K562 (cell line): ENCODE measurements around the gene OPCML. TPM values are rescaled to one million over a fixed set of nuclear protein-coding genes. Genes with fewer than 3 reads are reported as not detected.
A peak's percentile ranks its signal among the peaks of the same experiment; 100 is the strongest.

Experiments
- ATAC-seq: fragments of 200-7000 bp; cut with Tn5 transposase; 3 replicates; pipeline ENCODE4 v1.9.1; 2020; ENCODE audit warnings: moderate library complexity
- BruUV-seq: library from RNA; stranded (reverse); fragments of 400-500 nt; replicated peaks from 2 replicates; lab custom pipeline; 2021; lab: Mats Ljungman, UMichigan
- CTCF ChIA-PET: fragments of 300-600 bp; formaldehyde crosslinking; extraction: SDS; loops from one replicate; lab custom pipeline; 2021; ENCODE audit warnings: low intra/inter-chr PET ratio; lab: Yijun Ruan, JAX
- POLR2A ChIA-PET: fragments of 300-600, 350-650 bp; sonication (Branson Sonifier 250); formaldehyde crosslinking; extraction: SDS; loops from one replicate; lab custom pipeline; 2021; ENCODE audit warnings: antibody characterized with exemption, inconsistent platforms; lab: Yijun Ruan, JAX
- DNase-seq, 4 experiments: peaks; one replicate each; pipeline versions ENCODE4 v3.0.0 to v3.0.0-alpha.2; 2011 to 2018; ENCODE audit warnings: low spot score in 3 of 4, mixed read lengths in 3 of 4; ENCODE audit errors: extremely low read depth in 1 of 4
- FAIRE-seq: peaks from 2 replicates; lab custom pipeline; 2011; peaks lifted over from hg19 to GRCh38; lab: Jason Lieb, UNC
- H2AFZ ChIP-seq: 2 replicates; pipeline ENCODE4 v1.6.0; 2011; ENCODE audit warnings: low read depth, low read length, control low read depth, inconsistent platforms
- H3K27ac ChIP-seq: fragments of 200-600 bp; 3 replicates; pipeline ENCODE4 v1.8.0; 2011; ENCODE audit warnings: low read depth, mild to moderate bottlenecking, control low read depth, inconsistent platforms, low read length, moderate library complexity, mixed read lengths; ENCODE audit errors: extremely low read depth
- H3K27me3 ChIP-seq, 2 experiments: fragments of 300-600 bp in 1 of 2; 2 replicates in 1 of 2; 3 replicates in 1 of 2; pipeline versions ENCODE4 v1.6.0 to v1.8.0; 2011; ENCODE audit warnings: inconsistent platforms in 2 of 2, low read length in 2 of 2, mild to moderate bottlenecking in 1 of 2, mixed read lengths in 1 of 2, moderate library complexity in 1 of 2; ENCODE audit not compliant: control insufficient read depth in 2 of 2, insufficient read depth in 2 of 2
- H3K36me3 ChIP-seq: fragments of 300-600 bp; 3 replicates; pipeline ENCODE4 v1.8.0; 2011; ENCODE audit warnings: mild to moderate bottlenecking, low read length, inconsistent platforms; ENCODE audit not compliant: control insufficient read depth, insufficient read depth
- H3K4me1 ChIP-seq, 2 experiments: fragments of 200-600 bp in 1 of 2; replicated peaks in 1 of 2; 2 replicates in 1 of 2; 3 replicates in 1 of 2; pipeline versions ENCODE4 v1.5.1 to v1.8.0; 2011; ENCODE audit warnings: inconsistent platforms in 2 of 2, low read length in 2 of 2, mild to moderate bottlenecking in 1 of 2, mixed read lengths in 1 of 2, moderate library complexity in 1 of 2; ENCODE audit not compliant: control insufficient read depth in 2 of 2, insufficient read depth in 2 of 2
- H3K4me2 ChIP-seq: 2 replicates; pipeline ENCODE4 v1.6.1; 2011; ENCODE audit warnings: low read length, control low read depth, inconsistent platforms, mixed read lengths; ENCODE audit not compliant: insufficient read depth
- H3K4me3 ChIP-seq: fragments of 200-600 bp; sonication (generic), shearing (Covaris generic); 2 replicates; pipeline ENCODE4 v1.5.1; 2016; ENCODE audit warnings: control low read depth, inconsistent platforms
- H3K79me2 ChIP-seq: fragments of 200-600 bp; 3 replicates; pipeline ENCODE4 v1.8.0; 2011; ENCODE audit warnings: low read length, inconsistent platforms; ENCODE audit not compliant: control insufficient read depth, insufficient read depth
- H3K9ac ChIP-seq, 2 experiments: 2 replicates each; pipeline versions ENCODE4 v1.6.0 to v1.6.1; 2011; ENCODE audit warnings: low read depth in 2 of 2, low read length in 2 of 2, control low read depth in 1 of 2, inconsistent platforms in 1 of 2, mild to moderate bottlenecking in 1 of 2, mixed read lengths in 1 of 2; ENCODE audit not compliant: insufficient read depth in 1 of 2
- H3K9me1 ChIP-seq: one replicate; pipeline ENCODE4 v1.6.0; 2011; ENCODE audit warnings: inconsistent platforms, mild to moderate bottlenecking, low read length, moderate library complexity; ENCODE audit not compliant: control insufficient read depth, insufficient read depth
- H3K9me3 ChIP-seq: replicated peaks from 2 replicates; pipeline ENCODE4 v1.5.1; 2011; ENCODE audit warnings: low read depth, low read length, inconsistent platforms; ENCODE audit not compliant: control insufficient read depth, insufficient read depth
- H4K20me1 ChIP-seq: replicated peaks from 2 replicates; pipeline ENCODE4 v1.6.1; 2011; ENCODE audit warnings: low read length, inconsistent platforms, mixed read lengths; ENCODE audit not compliant: control insufficient read depth, insufficient read depth
- ATF3 ChIP-seq, 2 experiments: fragments of 450-650 bp in 1 of 2; sonication (generic) in 1 of 2; formaldehyde crosslinking in 1 of 2; IDR thresholded peaks in 1 of 2; conservative IDR thresholded peaks in 1 of 2; 2 replicates each; pipeline versions ENCODE4 v1.6.1 to v1.8.1; 2016 to 2023; ENCODE audit warnings: mild to moderate bottlenecking in 2 of 2, moderate library complexity in 2 of 2, inconsistent platforms in 1 of 2, missing genetic modification reagents in 1 of 2
- CREM ChIP-seq: IDR thresholded peaks from 2 replicates; pipeline ENCODE4 v1.6.1; 2014; ENCODE audit warnings: antibody characterized with exemption, low read depth
- CTCF ChIP-seq, 3 experiments: IDR thresholded peaks in 2 of 3; conservative IDR thresholded peaks in 1 of 3; 2 replicates each; pipeline ENCODE4 v1.5.1; 2011 to 2012; ENCODE audit warnings: low read length in 3 of 3, mild to moderate bottlenecking in 3 of 3, control low read depth in 2 of 3, improper control_type of control experiment in 1 of 3, inconsistent platforms in 1 of 3, low read depth in 1 of 3, mixed read lengths in 1 of 3, moderate library complexity in 1 of 3; ENCODE audit not compliant: insufficient read depth in 2 of 3
- CTCFL ChIP-seq: IDR thresholded peaks from 2 replicates; pipeline ENCODE4 v1.6.1; 2011; ENCODE audit warnings: borderline replicate concordance, low read depth, mild to moderate bottlenecking, moderate library complexity, low read length; ENCODE audit not compliant: insufficient read depth, poor library complexity, severe bottlenecking
- CXXC5 ChIP-seq: fragments of 250-450 bp; sonication (Bioruptor Pico); IDR thresholded peaks from 2 replicates; pipeline ENCODE4 v1.8.0; 2022; ENCODE audit warnings: inconsistent platforms, mild to moderate bottlenecking, moderate library complexity
- E2F3 ChIP-seq: fragments of 250-450 bp; sonication (Bioruptor Pico); IDR thresholded peaks from 2 replicates; pipeline ENCODE4 v1.4.0; 2020; ENCODE audit warnings: mild to moderate bottlenecking
- FOS ChIP-seq: IDR thresholded peaks from 3 replicates; pipeline ENCODE4 v1.6.1; 2011; ENCODE audit not compliant: insufficient read length; ENCODE audit errors: extremely low read depth
- HIVEP1 ChIP-seq: fragments of 250-450 bp; sonication (Bioruptor Pico); IDR thresholded peaks from 2 replicates; pipeline ENCODE4 v1.4.0; 2020; ENCODE audit warnings: mild to moderate bottlenecking
- KLF6 ChIP-seq: fragments of 250-450 bp; sonication (Bioruptor Pico); IDR thresholded peaks from 2 replicates; pipeline ENCODE4 v1.4.0; 2020; ENCODE audit warnings: mild to moderate bottlenecking, moderate library complexity, borderline replicate concordance
- NFIX ChIP-seq: fragments of 250-450 bp; sonication (Bioruptor Pico); IDR thresholded peaks from 2 replicates; pipeline ENCODE4 v1.4.0; 2020; ENCODE audit warnings: low read depth, mild to moderate bottlenecking, moderate library complexity
- RB1 ChIP-seq: fragments of 450-650 bp; IDR thresholded peaks from 2 replicates; pipeline ENCODE4 v1.6.1; 2017; ENCODE audit warnings: low read depth, mild to moderate bottlenecking
- ZNF280A ChIP-seq: fragments of 450-650 bp; IDR thresholded peaks from 2 replicates; pipeline ENCODE4 v1.6.1; 2018; ENCODE audit warnings: mild to moderate bottlenecking, low read depth; ENCODE audit not compliant: partially characterized antibody
- ZNF3 ChIP-seq: fragments of 250-450 bp; sonication (Bioruptor Pico); IDR thresholded peaks from 2 replicates; pipeline ENCODE4 v1.5.0; 2021; ENCODE audit warnings: mild to moderate bottlenecking, moderate library complexity
- WGBS: fragments of 100-300 bp; shearing (Covaris generic); methylation state at CpG from one replicate; pipeline ENCODE4 v1.1.6; 2016; ENCODE audit warnings: low coverage, mixed read lengths; ENCODE audit not compliant: insufficient coverage; ENCODE audit errors: missing lambda C conversion rate; 5-methylcytosine and 5-hydroxymethylcytosine counted together
- in situ Hi-C: fragments of 300-500 bp; cut with MboI; formaldehyde crosslinking; loops from 4 replicates; pipeline ENCODE4 v1.15.0; 2018; ENCODE audit warnings: inconsistent platforms, mixed read lengths
- intact Hi-C: fragments of 100-400 bp; cut with micrococcal nuclease; formaldehyde crosslinking; loops from 2 replicates; pipeline ENCODE4 v1.14.2; 2022
- polyA plus RNA-seq, 8 experiments: library from polyadenylated mRNA; depleted of rRNA in 4 of 8; stranded (reverse) in 5 of 8; unstranded in 3 of 8; fragments of >200 nt; fragmentation: Nextera tagmentation in 2 of 8; fragmentation: Illumina TruSeq in 1 of 8; extraction: Ambion mirVana in 2 of 8; extraction: Trizol in 1 of 8; gene quantifications; 2 replicates each; pipeline versions ENCODE4 v1.2.1 to v1.2.3, GENCODE V29; 2011 to 2014; ENCODE audit warnings: inconsistent platforms in 1 of 8, missing spikeins in 1 of 8
- total RNA-seq, 7 experiments: library from RNA; depleted of rRNA in 6 of 7; stranded (reverse); fragments of >200 nt in 6 of 7; fragmentation: Illumina TruSeq in 2 of 7; extraction: Trizol in 2 of 7; gene quantifications; 2 replicates each; pipeline versions ENCODE4 v1.2.1 to v1.2.3, GENCODE V29; 2011 to 2021; ENCODE audit warnings: low replicate concordance in 1 of 7

OPCML gene
- total and polyA plus RNA-seq, 9 of the 15 experiments (the other 6 are each of a cell fraction or from before 2014, with no cell fraction given), result not detected

GRCh38 chr11:133082841-133083488, 449.3 kb downstream of the OPCML start:
- ChIA-PET POLR2A (no interaction called here), CTCF (interaction anchor here (0.6 to 1.2 kb wide), 2 partner anchors 14 to 75 kb away, joined by 3 read pairs; no protein-coding TSS in a partner anchor)
- WGBS, result 36% methylated on average over 15 of the region's 71 CpGs
- no peak overlapping the region for H3K4me3 ChIP-seq
- no TSS peak for BruUV-seq
- H2AFZ ChIP-seq, result no peak overlapping the region
- no peak overlapping the region for H3K27ac ChIP-seq
- FAIRE-seq, result no peak
- intact Hi-C loops, result loop anchor here (5.0 kb wide), 1 partner anchor 739 kb away; no protein-coding TSS in a partner anchor
- no peak overlapping the region for H3K4me2 ChIP-seq
- H4K20me1 ChIP-seq, result no peaks in the 10 kb centered on the region
- H3K79me2 ChIP-seq, result no peaks in the 10 kb centered on the region
- no peaks in the 10 kb centered on the region for H3K27me3 ChIP-seq
- no peak overlapping the region for H3K9ac ChIP-seq
- ATAC-seq, result peak; percentile 97
- peaks cover 0 to 9% of the 10 kb centered on the region in 2 experiments; a peak in 2 of 5 replicates for H3K4me1 ChIP-seq
- DNase-seq, result peak; percentile 31 to 81 (median 72)
- no peaks in the 10 kb centered on the region for H3K9me1 ChIP-seq
- H3K9me3 ChIP-seq, result no peaks in the 10 kb centered on the region
- H3K36me3 ChIP-seq, result no peaks in the 10 kb centered on the region
- in situ Hi-C loops, result no loop called here
- TF ChIP-seq CXXC5 (CRISPR knock-in tag), result peak; percentile 56
- peak in 2 of 3 experiments; percentile 76 to 97; a peak in 5 of 6 replicates for TF ChIP-seq CTCF (IDR thresholded peaks at IDR 0.05 in 2 of 3, conservative IDR thresholded peaks at IDR 0.05 in 1 of 3; ENCODE audit: insufficient read depth in 2 of 3, low read depth in 1 of 3, low read length in 3 of 3)
- no peak for TF ChIP-seq HIVEP1 (CRISPR knock-in tag)
- TF ChIP-seq CTCFL, result peak; percentile 89
- TF ChIP-seq FOS, result no peak
- TF ChIP-seq CREM, result peak; percentile 29; the same call in 1 of the 2 replicates
- no peak for TF ChIP-seq ZNF3 (CRISPR knock-in tag)
- no peak for TF ChIP-seq ZNF280A
- TF ChIP-seq RB1, result peak; percentile 47; the same call in 1 of the 2 replicates
- no peak for TF ChIP-seq NFIX (CRISPR knock-in tag)
- no peak for TF ChIP-seq KLF6
- no peak for TF ChIP-seq ATF3 (IDR thresholded peaks at IDR 0.05)
- no peak for TF ChIP-seq ATF3 (CRISPR knock-in tag; conservative IDR thresholded peaks at IDR 0.05)
- no peak for TF ChIP-seq E2F3 (CRISPR knock-in tag)
